WTC11 (cell line): Measurements from ENCODE around the gene JKAMP. TPM values are rescaled to one million over a fixed set of nuclear protein-coding genes. Genes with fewer than 3 reads are reported as not detected.

Experiments
- ATAC-seq: fragments of 200-7000 bp; cut with Tn5 transposase; 2 replicates; pipeline ENCODE4 v1.10.0; 2021; ENCODE audit warnings: mild to moderate bottlenecking, moderate library complexity
- CTCF ChIA-PET: fragments of 300-600 bp; sonication (Branson Sonifier 250); formaldehyde crosslinking; loops from one replicate; lab custom pipeline; 2021; ENCODE audit warnings: antibody characterized with exemption; lab: Charles Lee
- POLR2A ChIA-PET: fragments of 350-600 bp; sonication (Branson Sonifier 250); formaldehyde crosslinking; loops from one replicate; lab custom pipeline; 2021; ENCODE audit warnings: antibody characterized with exemption; lab: Charles Lee
- DNase-seq: peaks from one replicate; pipeline ENCODE4 v3.0.0; 2021; ENCODE audit warnings: low spot score
- H3K27ac Mint-ChIP-seq: 2 replicates; pipeline ENCODE4 v1.8.0; 2021; ENCODE audit warnings: mixed read lengths
- H3K27me3 Mint-ChIP-seq: 2 replicates; pipeline ENCODE4 v1.8.0; 2021; ENCODE audit warnings: low read depth, mild to moderate bottlenecking, moderate library complexity, mixed read lengths
- H3K36me3 Mint-ChIP-seq: 2 replicates; pipeline ENCODE4 v1.8.0; 2021; ENCODE audit warnings: mixed read lengths
- H3K4me1 Mint-ChIP-seq: 2 replicates; pipeline ENCODE4 v1.8.0; 2022; ENCODE audit warnings: mixed read lengths
- H3K4me3 Mint-ChIP-seq: 2 replicates; pipeline ENCODE4 v1.8.0; 2021; ENCODE audit warnings: mild to moderate bottlenecking, moderate library complexity, mixed read lengths
- H3K9me3 Mint-ChIP-seq: 2 replicates; pipeline ENCODE4 v1.8.0; 2021; ENCODE audit warnings: mixed read lengths
- ARID4B ChIP-seq: sonication (generic); formaldehyde crosslinking; IDR thresholded peaks from 2 replicates; pipeline ENCODE4 v1.8.0; 2023; ENCODE audit warnings: missing genetic modification reagents, mild to moderate bottlenecking, borderline replicate concordance
- ATF2 ChIP-seq: sonication (generic); formaldehyde crosslinking; IDR thresholded peaks from 2 replicates; pipeline ENCODE4 v1.8.1; 2022; ENCODE audit warnings: low read depth, missing genetic modification reagents, borderline replicate concordance
- FOXJ3 ChIP-seq: sonication (generic); formaldehyde crosslinking; IDR thresholded peaks from 2 replicates; pipeline ENCODE4 v1.9.0; 2021; ENCODE audit warnings: missing genetic modification reagents, mild to moderate bottlenecking, borderline replicate concordance
- FOXP1 ChIP-seq: sonication (generic); formaldehyde crosslinking; IDR thresholded peaks from 2 replicates; pipeline ENCODE4 v1.8.0; 2022; ENCODE audit warnings: missing genetic modification reagents, mild to moderate bottlenecking, moderate library complexity, borderline replicate concordance
- KAT7 ChIP-seq: sonication (generic); formaldehyde crosslinking; IDR thresholded peaks from 2 replicates; pipeline ENCODE4 v1.8.1; 2023; ENCODE audit warnings: missing genetic modification reagents, mild to moderate bottlenecking, borderline replicate concordance
- MXD4 ChIP-seq: fragments of 250-450 bp; sonication (Bioruptor Pico); IDR thresholded peaks from 2 replicates; pipeline ENCODE4 v1.8.0; 2021; ENCODE audit warnings: mild to moderate bottlenecking, moderate library complexity, borderline replicate concordance
- NFE2L1 ChIP-seq: sonication (generic); formaldehyde crosslinking; IDR thresholded peaks from 2 replicates; pipeline ENCODE4 v1.8.1; 2023; ENCODE audit warnings: missing genetic modification reagents
- NR1H2 ChIP-seq: sonication (generic); formaldehyde crosslinking; IDR thresholded peaks from 2 replicates; pipeline ENCODE4 v1.9.0; 2021; ENCODE audit warnings: mild to moderate bottlenecking, moderate library complexity, missing genetic modification reagents
- NR2C2 ChIP-seq: sonication (generic); formaldehyde crosslinking; IDR thresholded peaks from 2 replicates; pipeline ENCODE4 v1.8.0; 2022; ENCODE audit warnings: mild to moderate bottlenecking, missing genetic modification reagents
- OVOL2 ChIP-seq: fragments of 250-450 bp; sonication (Bioruptor Pico); IDR thresholded peaks from 2 replicates; pipeline ENCODE4 v1.9.0; 2021; ENCODE audit warnings: mild to moderate bottlenecking, borderline replicate concordance
- PRRX2 ChIP-seq: fragments of 250-450 bp; sonication (Bioruptor Pico); IDR thresholded peaks from 2 replicates; pipeline ENCODE4 v1.8.0; 2021; ENCODE audit warnings: mild to moderate bottlenecking
- SMAD3 ChIP-seq: sonication (generic); formaldehyde crosslinking; IDR thresholded peaks from 2 replicates; pipeline ENCODE4 v1.8.0; 2022; ENCODE audit warnings: missing genetic modification reagents, mild to moderate bottlenecking, borderline replicate concordance
- USF2 ChIP-seq: sonication (generic); formaldehyde crosslinking; IDR thresholded peaks from 2 replicates; pipeline ENCODE4 v1.8.1; 2023; ENCODE audit warnings: mild to moderate bottlenecking, missing genetic modification reagents, moderate library complexity
- ZNF263 ChIP-seq: sonication (generic); formaldehyde crosslinking; IDR thresholded peaks from 2 replicates; pipeline ENCODE4 v1.8.1; 2022; ENCODE audit warnings: low read depth, mild to moderate bottlenecking, moderate library complexity, missing genetic modification reagents
- ZSCAN18 ChIP-seq: fragments of 250-450 bp; sonication (Bioruptor Pico); IDR thresholded peaks from 2 replicates; pipeline ENCODE4 v2.1.2; 2022; ENCODE audit warnings: mild to moderate bottlenecking, moderate library complexity
- total RNA-seq: library from RNA; stranded (reverse); gene quantifications from 3 replicates; pipeline ENCODE4 v1.2.3, GENCODE V29; 2021
- TF ChIP-seq, protein P1 (sequence below): sonication (generic); formaldehyde crosslinking; conservative IDR thresholded peaks from 2 replicates; pipeline ENCODE4 v1.8.1; 2023; ENCODE audit warnings: mild to moderate bottlenecking, low read depth, missing genetic modification reagents, moderate library complexity

Gene JKAMP
- total RNA-seq, 1 experiment from 2014 or later = 33.2 TPM

DNA sequence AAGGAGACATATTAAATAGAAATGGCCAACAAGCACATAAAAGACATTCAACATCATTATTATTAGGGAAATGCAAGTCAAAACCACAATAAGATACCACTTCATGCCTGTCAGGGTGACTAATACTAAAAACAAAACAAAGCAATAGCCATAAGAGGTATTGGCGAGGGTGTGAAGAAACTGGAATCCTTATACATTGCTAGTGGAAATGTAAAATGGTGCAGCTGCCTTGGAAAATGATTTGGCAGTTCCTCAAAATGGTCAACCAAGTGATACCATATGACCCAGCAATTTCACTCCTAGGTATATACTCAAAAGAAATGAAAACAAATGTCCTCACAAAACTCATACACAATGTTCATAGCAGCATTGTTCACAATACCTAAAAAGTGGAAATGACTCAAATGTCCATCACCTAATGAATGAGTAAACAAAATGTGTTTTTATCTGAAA lies 46.1 kb upstream of the JKAMP start:
- Mint-ChIP-seq H3K27me3 (no peaks in the 10 kb centered on the region), H3K4me3 (no peak overlapping the region), H3K4me1 (no peaks in the 10 kb centered on the region), H3K9me3 (no peaks in the 10 kb centered on the region), H3K36me3 (no peaks in the 10 kb centered on the region), H3K27ac (no peak overlapping the region)
- CTCF ChIA-PET = interaction anchor here (1.5 kb wide), 1 partner anchor 305 kb away, joined by 4 read pairs; no protein-coding TSS in a partner anchor
- DNase-seq = no peak
- POLR2A ChIA-PET = no interaction called here
- ATAC-seq = no peak
- TF ChIP-seq KAT7 = no peak
- no peak for TF ChIP-seq MXD4 (CRISPR knock-in tag)
- TF ChIP-seq SMAD3 = no peak
- no peak for TF ChIP-seq FOXJ3 (CRISPR knock-in tag)
- no peak for TF ChIP-seq ARID4B
- no peak for TF ChIP-seq NR1H2 (CRISPR knock-in tag)
- no peak for TF ChIP-seq FOXP1 (CRISPR knock-in tag)
- TF ChIP-seq PRRX2 (CRISPR knock-in tag) = no peak
- no peak for TF ChIP-seq ZSCAN18 (CRISPR knock-in tag)
- TF ChIP-seq ZNF263 = no peak
- no peak for TF ChIP-seq NFE2L1 (CRISPR knock-in tag)
- TF ChIP-seq, protein P1, sequence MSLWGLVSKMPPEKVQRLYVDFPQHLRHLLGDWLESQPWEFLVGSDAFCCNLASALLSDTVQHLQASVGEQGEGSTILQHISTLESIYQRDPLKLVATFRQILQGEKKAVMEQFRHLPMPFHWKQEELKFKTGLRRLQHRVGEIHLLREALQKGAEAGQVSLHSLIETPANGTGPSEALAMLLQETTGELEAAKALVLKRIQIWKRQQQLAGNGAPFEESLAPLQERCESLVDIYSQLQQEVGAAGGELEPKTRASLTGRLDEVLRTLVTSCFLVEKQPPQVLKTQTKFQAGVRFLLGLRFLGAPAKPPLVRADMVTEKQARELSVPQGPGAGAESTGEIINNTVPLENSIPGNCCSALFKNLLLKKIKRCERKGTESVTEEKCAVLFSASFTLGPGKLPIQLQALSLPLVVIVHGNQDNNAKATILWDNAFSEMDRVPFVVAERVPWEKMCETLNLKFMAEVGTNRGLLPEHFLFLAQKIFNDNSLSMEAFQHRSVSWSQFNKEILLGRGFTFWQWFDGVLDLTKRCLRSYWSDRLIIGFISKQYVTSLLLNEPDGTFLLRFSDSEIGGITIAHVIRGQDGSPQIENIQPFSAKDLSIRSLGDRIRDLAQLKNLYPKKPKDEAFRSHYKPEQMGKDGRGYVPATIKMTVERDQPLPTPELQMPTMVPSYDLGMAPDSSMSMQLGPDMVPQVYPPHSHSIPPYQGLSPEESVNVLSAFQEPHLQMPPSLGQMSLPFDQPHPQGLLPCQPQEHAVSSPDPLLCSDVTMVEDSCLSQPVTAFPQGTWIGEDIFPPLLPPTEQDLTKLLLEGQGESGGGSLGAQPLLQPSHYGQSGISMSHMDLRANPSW (CRISPR knock-in tag) = no peak
- no peak for TF ChIP-seq OVOL2 (CRISPR knock-in tag)
- no peak for TF ChIP-seq USF2 (CRISPR knock-in tag)
- no peak for TF ChIP-seq NR2C2 (CRISPR knock-in tag)
- TF ChIP-seq ATF2 (CRISPR knock-in tag) = no peak
